Suprapubic skin (tissue), 4 donors: ENCODE results near the gene APH1A.

Source experiments
- CTCF ChIP-seq, 2 donors: fragments of 200-600 bp in 1 of 2; fragments of 450-650 bp in 1 of 2; sonication (generic) in 1 of 2; IDR thresholded peaks; one replicate each; pipeline ENCODE4 v1.5.1; 2016 to 2019; ENCODE audit warnings: antibody characterized with exemption in 2 of 2, mild to moderate bottlenecking in 1 of 2, moderate library complexity in 1 of 2
- EP300 ChIP-seq: sonication (generic); formaldehyde crosslinking; IDR thresholded peaks from one replicate; pipeline ENCODE4 v1.6.1; 2017; ENCODE audit warnings: antibody characterized with exemption
- POLR2A ChIP-seq, 2 donors: fragments of 450-650 bp; IDR thresholded peaks; one replicate each; pipeline ENCODE4 v1.6.1; 2017; ENCODE audit warnings: antibody characterized with exemption in 2 of 2, mild to moderate bottlenecking in 2 of 2, moderate library complexity in 2 of 2
- POLR2AphosphoS5 ChIP-seq, 3 donors: sonication (generic); formaldehyde crosslinking; IDR thresholded peaks; one replicate each; pipeline ENCODE4 v1.6.1; 2017; ENCODE audit warnings: antibody characterized with exemption in 3 of 3

- TF ChIP-seq CTCF (IDR thresholded peaks at IDR 0.05) (no peak), POLR2A (IDR thresholded peaks at IDR 0.05) (no peak), EP300 (no peak), POLR2AphosphoS5 (IDR thresholded peaks at IDR 0.05) (no peak)
Observed at GRCh38 chr1:150243003-150243402, 25.8 kb downstream of the APH1A start.
